ENCODE results near the gene PIAS3.
"Not testable (repeated sequence)": the region's sequence is repeated elsewhere in the genome, so short reads cannot be mapped to it uniquely, and the experiment has no call there.

The PIAS3 gene

DNA sequence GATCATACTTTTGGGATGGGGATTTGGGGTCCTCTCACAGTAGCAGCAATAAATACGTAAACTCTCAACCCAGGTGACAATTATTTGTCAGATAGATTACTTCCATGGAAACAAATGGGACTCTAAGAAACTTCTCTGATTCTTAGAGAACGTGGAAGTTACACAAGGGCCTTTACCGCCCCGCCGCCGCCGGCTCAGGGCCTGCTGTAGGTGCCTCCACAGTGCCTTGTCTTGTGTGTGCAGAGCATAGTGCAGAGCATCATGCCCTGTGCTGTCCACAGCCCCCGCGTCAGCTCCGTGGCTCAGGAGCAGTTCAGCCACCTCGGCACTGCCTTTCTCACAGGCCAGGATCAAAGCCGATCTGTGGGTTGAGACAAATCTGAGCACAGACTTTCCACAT lies 15.8 kb upstream of the PIAS3 start:
- no peak for DNase-seq (ENCODE audit: low read depth)

DNA sequence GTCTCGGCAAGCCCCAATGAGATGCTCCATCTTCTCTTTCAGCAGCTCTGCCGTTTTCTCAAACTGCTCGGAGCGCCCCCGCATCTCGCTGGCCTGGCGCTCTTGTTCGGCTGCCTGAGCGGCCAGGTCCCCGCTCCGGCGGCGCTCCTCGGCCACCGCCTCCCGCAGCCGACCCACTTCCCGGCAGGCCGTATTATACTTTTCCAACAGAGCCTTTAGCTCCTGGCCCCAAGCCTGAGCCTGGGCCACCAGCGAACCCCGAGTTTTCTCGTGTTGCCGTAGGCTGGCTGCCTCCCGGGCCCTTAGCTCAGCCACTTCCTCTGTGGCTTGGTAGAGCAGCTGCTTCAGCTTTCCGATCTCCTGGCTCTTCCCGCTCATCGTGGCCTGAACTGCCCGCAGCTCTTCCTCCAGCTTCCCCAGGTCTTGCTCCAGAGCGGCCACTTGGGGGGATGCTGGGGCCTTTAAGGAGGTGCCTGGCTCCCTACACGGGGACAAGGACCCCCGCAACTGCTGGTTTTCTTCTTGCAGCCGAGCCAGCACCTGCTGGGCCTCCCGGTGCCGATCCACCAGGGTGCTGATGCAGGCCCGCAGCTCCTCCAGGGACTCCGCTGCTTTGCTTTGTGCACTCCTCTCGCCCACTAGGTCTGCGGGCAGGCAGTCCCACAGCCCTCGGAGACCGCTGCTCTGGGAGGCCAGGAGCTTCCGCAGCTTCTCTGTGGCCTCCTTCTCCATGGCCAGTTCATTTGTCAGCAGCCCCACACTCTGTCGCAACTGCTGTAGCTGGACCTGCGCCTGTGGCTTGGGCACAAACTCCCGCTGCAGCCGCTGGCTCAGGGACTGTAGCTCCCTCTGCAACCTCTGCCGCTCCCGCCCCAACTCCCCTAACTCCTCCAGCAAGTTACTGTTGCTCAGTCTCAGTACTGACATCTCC lies 13.4 kb upstream of the PIAS3 start:
- peak; percentile 19 for DNase-seq (ENCODE audit: low read depth)

GRCh38 chr1:145868232-145868631 lies 9.4 kb upstream of the PIAS3 start:
- DNase-seq (ENCODE audit: low read depth) = no peak

DNA sequence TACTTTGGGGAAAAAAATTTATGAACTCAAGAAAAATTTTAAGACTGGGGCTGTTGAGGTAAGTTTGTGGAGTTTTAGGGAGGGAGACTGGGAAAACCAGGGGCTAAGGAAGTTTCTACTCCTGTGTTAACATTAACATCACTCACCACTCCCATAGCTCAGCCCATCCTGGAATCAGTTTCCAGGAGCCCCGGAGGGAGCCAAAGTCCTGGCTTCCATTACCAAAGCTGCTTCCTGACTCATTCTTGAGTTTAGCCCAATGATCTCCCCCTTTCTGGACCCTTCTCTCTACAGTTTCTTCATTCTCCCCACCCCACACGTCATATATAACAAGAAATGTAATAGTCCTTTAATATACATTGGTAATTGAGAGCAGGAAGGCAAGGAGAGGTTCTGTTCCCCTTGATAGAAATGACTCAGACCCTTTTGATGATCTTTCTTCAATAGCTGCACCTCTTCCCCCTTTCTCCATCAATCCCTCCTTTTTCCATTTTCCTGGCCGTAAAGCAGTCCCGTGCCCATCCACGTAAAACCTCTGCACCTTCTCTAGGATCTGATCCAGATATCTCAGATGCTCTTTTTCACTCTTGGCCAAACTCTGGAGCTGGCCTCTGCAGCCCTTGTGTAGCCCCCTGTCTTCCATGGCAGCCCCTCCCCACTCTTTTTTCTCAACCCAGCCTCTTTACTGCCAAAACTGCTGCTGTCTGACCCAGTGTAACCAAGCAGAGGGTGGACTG lies 4.6 kb upstream of the PIAS3 start:
- DNase-seq (ENCODE audit: low read depth) = no peak

DNA sequence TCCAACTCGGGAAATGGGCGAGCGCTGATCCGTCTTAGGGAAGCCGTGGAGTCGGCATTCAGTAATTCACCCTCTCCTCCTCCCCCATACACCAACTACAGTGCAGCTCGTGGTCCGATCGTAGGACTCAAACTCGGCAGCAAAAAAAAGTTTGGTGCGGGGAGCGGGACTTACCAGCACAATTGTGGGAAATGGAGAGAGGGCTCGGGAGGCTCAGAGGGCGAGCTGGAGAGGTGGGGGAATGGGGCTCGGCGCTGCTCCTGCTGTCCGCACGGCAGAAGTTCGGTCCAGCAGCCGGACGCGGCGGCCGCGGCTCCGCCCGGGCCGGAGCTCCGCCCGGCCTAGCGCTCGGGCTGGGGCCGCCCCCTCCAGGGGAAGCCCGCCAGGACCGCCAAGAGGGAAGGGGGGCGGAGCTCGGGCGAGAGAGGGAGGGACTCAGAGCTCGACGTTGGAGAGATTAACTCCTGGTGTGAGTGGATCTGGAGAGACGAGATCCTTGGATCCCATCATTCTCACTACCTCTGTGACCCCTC lies 676 bp upstream of the PIAS3 start:
- DNase-seq (ENCODE audit: low read depth) = peak; percentile 65

DNA sequence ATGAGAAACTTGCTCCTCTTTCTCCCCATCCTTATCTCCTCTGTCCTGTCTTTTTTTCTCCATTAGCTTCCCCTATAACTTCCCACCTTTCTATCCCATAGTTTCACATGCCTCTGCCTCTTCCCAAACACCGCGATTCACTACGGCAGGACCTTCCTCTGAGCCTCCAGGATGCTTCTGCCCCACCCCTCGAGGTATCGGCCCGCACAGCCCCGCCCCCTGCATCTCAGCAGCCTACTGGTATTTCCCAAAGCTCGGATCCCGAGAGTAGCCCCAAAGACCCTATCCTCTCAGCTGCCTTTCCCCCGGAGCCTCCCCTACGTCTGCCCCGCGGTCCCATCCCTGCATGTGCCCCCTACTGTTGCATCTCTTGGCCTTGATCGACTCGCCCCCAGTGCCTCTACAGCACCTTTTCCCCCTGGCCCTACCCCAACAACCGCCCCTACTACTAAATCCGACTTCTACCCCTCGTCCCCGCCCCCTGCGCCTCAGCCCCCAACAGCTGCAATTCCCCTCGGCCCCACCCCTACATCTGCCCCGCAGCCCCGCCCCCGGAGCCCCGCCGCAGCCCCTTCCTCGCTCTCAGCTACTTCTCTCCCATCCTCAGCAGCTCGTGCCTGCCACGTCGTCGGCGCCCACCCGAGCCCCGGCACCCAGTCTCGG lies 512 bp downstream of the PIAS3 start:
- peak; percentile 39 for DNase-seq (ENCODE audit: low read depth)

DNA sequence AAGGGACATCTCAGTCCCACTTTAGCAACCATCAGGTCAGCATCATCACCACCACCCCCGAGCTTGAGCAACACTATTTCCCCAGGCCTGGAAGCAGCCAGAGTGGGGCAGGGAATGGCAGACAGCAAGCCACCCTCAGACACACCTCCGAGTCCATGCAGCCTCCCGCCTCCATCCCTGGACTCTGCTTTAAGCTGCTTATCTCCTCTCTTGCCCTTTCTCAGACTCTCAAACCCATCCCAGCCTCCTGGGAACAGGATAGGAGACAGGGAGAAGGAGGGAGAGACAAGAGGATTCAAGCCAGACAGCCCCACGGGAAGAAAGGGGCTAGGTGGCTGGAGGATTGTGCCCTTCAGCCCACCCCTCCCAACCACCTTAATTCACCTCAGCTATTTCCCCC lies 1.7 kb downstream of the PIAS3 start:
- no peak for DNase-seq (ENCODE audit: low read depth)

- no peak for DNase-seq (ENCODE audit: low read depth)
Measured at GRCh38 chr1:145855426-145855948, 3.4 kb downstream of the PIAS3 start.

GRCh38 chr1:145849356-145850160 lies 9.3 kb downstream of the PIAS3 start:
- no peak for DNase-seq (ENCODE audit: low read depth)

DNA sequence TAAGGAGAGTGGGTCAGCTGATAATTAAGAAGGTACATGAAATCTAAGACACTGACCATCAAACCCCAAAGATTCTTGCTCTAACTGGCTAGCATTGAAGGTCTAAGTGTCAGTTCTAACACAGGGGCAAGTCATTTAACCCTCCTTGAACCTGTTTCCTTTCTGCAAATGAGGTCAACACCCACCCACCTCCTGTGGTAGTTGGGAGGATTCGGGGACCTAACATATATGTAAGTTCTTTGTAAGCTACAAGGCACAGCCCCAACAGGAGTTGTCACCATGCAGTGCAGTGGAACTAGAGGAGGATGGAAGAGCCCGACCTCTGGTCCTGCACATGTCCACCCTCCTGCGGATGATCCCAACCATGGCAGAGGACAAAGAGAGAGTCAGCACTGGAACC lies 11.1 kb downstream of the PIAS3 start:
- DNase-seq (ENCODE audit: low read depth) = no peak

- no peak for DNase-seq (ENCODE audit: low read depth)
Measured at GRCh38 chr1:145846201-145846612, 12.7 kb downstream of the PIAS3 start.

DNA sequence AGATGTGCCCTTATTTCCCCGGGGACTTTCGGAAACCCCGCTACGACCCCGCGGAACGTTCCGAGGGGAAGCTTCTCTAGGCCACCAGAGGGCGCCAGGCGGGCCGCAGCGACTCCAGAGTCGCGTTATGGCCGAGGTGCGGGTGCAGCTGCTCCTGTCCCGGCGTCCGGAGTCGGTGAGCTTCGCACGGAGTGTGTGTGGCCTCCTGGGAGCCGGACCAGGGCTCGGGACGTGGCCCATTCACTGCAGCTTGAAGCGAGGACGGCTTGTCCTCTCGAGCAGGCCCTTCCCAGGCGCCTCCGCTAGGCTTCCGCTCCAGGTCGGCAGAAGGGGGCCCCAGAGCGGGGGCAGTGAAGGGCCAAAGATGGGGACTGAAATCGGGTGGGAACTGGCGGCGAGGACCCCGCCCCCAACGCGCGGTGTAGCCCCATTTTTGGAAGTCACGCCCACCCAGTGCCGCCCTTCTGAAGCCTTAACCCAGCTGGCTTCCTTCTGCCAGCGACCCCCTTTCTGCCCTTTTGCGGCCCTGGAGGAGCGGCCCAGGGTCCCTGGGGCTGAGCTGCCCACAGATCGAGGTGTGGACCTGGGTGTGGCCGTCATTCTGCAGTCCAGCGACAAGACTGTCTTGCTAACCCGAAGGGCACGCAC lies 13.2 kb downstream of the PIAS3 start, which contains the start of gene NUDT17:
Gene NUDT17 (plus strand): TSS at position 117 of the 648 bp plus-strand sequence. CDS start 11 bp downstream, at position 128.
- DNase-seq (ENCODE audit: low read depth) = peak; percentile 76

DNA sequence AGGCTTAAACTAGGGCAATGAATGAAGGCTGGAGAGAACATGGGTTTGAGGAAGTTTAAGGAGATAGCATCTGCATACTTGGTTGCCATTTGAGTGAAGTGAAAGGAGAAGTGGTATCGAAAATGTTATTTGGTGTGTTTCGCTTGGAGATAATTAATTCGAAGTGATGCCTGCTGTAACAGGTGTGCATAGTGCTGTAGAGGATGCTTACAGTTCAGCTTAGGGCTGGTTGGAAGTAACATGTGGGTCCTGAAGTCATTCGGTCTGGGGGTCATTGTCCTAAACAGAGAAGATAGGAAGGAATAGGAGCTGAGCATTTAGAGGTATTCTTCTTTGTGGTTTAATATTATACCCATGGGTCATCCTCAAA lies 13.8 kb downstream of the PIAS3 start:
- no peak for DNase-seq (ENCODE audit: low read depth)

GRCh38 chr1:145843031-145843430 lies 15.8 kb downstream of the PIAS3 start:
- DNase-seq (ENCODE audit: low read depth) = no peak

GRCh38 chr1:145837656-145838055 lies 21.2 kb downstream of the PIAS3 start:
- no peak for DNase-seq (ENCODE audit: low read depth)

DNA sequence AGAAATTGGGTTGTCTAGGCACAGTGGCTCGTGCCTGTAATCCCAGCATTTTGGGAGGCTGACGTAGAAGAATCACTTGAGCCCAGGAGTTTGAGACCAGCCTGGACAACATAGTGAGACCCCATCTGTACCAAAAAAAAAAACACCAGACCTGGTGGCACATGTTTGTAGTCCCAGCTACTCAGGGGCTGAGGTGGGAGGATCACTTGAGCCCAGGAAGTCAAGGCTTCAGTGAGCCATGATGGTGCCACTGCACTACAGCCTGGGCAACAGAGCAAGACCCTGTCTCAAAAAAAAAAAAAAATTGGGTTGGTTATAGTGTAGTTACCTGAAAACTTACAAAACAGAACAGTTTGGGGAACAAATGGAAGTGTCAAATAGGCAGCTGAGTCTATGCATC lies 28.1 kb downstream of the PIAS3 start:
- not testable (repeated sequence) for DNase-seq (ENCODE audit: low read depth)

DNA sequence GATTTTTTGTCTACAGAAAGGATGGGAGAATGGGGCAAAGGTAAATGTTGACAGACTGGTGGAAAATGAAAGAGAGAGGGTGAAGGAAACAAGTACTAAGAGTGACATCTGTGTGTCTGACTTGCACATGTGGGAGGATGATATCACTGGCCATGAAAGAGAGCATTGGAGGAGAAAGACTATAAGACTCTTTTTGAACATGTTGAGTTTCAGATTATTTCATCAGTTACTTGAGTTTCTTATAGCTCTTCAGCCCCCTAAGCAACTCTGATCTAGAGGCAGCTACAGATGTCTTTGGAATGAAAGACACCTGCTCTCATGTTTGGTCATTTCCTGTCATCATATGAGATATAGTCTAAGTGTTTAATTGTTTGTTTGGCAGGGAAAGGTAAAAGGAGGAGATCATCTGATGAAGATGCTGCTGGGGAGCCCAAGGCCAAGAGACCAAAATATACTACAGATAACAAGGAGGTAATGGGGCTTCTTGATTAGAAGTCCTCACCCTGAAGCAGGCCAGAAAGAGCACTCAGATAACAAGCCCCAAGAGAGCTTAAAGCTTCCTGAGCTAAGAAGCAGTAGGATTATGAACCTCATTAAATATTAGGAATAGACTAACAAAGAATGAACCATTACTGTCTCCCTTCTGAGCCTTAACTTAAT lies 30.4 kb downstream of the PIAS3 start:
- DNase-seq (ENCODE audit: low read depth) = no peak

DNA sequence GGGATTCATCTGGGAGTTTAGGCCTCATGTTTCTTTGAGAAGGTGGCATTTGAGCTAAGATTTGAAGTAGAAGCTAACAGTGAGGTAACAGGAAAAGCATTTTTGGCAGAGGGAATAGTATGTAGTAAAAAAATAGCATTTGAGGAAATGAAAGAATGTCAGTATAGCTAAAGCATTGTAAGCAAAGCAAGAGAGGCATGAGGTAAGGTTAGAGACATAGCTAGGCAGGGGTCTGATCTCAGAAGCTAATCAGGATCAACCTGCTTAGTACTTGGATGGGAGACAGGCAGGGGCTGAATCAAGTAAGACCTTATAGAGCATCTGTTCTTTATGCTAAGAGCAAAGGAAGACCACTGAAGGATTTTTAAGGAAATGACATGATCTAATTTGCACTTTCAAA lies 30.9 kb downstream of the PIAS3 start:
- no peak for DNase-seq (ENCODE audit: low read depth)

DNA sequence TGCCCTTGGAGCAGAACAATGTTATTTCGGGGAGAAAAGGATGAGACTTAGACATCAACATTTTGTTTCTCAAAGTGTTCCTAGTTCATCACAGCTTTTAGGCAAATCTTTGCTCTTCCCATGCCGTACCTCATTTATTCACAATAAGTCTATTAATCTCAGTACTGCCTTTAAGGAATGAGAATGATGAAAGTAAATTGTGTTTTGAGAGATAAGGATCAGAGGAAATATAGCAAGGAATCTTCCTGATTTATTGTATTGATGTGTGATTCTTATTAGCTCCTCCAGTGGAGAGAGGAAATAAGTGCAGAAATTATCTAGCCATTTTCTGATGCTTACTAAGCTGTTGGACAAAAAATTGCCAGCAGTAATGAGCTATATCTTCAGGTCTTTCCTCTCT lies 32.9 kb downstream of the PIAS3 start:
- DNase-seq (ENCODE audit: low read depth) = no peak

GRCh38 chr1:145824499-145824842 lies 34.4 kb downstream of the PIAS3 start:
- DNase-seq (ENCODE audit: low read depth) = no peak
